Adrenal gland (tissue), 12 donors: Measurements from ENCODE around the gene FREM2. TPM values are rescaled to one million over a fixed set of nuclear protein-coding genes. Genes with fewer than 3 reads are reported as not detected.

ENCODE experiments used
- DNase-seq, 7 donors: peaks; one replicate each; pipeline ENCODE4 v3.0.0-alpha.2; 2019 to 2020
- H3K27ac ChIP-seq, 5 donors: fragments of 200-600 bp; sonication (generic) in 4 of 5; 1 replicate in 3 of 5; 2 replicates in 2 of 5; pipeline versions ENCODE4 v1.5.1 to v1.8.0; 2016 to 2020; ENCODE audit warnings: mild to moderate bottlenecking in 1 of 5
- H3K27me3 ChIP-seq: fragments of 200-600 bp; 2 replicates; pipeline ENCODE4 v1.8.0; 2021
- H3K36me3 ChIP-seq, 2 donors: fragments of 200-600 bp; replicated peaks in 1 of 2; 1 replicate in 1 of 2; 2 replicates in 1 of 2; pipeline versions ENCODE4 v1.5.1 to v1.8.0; 2018 to 2022
- H3K4me1 ChIP-seq, 2 donors: fragments of 200-600 bp; replicated peaks in 1 of 2; 1 replicate in 1 of 2; 2 replicates in 1 of 2; pipeline versions ENCODE4 v1.5.1 to v1.8.0; 2018 to 2021
- H3K4me3 ChIP-seq, 4 donors: fragments of 200-600 bp; sonication (generic) in 3 of 4; one replicate each; pipeline ENCODE4 v1.5.1; 2016 to 2018
- H3K9me3 ChIP-seq, 3 donors: fragments of 200-600 bp; sonication (generic) in 1 of 3; replicated peaks in 1 of 3; 1 replicate in 2 of 3; 2 replicates in 1 of 3; pipeline versions ENCODE4 v1.5.1 to v1.8.0; 2016 to 2021
- POLR2A ChIP-seq, 2 donors: fragments of 450-650 bp; IDR thresholded peaks; one replicate each; pipeline ENCODE4 v1.6.1; 2017; ENCODE audit warnings: antibody characterized with exemption in 2 of 2, mild to moderate bottlenecking in 2 of 2, moderate library complexity in 1 of 2
- WGBS, 4 donors: extraction: QIAGEN DNeasy Blood & Tissue Kit in 2 of 4; methylation state at CpG; one replicate each; pipeline versions ENCODE4 v1.1.5 to v1.1.7; 2013 to 2017; 5-methylcytosine and 5-hydroxymethylcytosine counted together
- intact Hi-C, 2 donors: fragments of 100-400 bp; cut with DNase I; formaldehyde crosslinking; loops; one replicate each; pipeline versions ENCODE4 v1.14.1 to v1.15.0; 2022 to 2023
- polyA plus RNA-seq, 3 donors: library from polyadenylated mRNA; stranded (reverse); fragments of 200-250 nt in 2 of 3; fragments of 350-450 nt in 1 of 3; fragmentation: Illumina TruSeq in 1 of 3; extraction: RNeasy Lipid Tissue Mini Kit (QIAGEN cat#74804) in 1 of 3; gene quantifications; one replicate each; pipeline ENCODE4 v1.2.3, GENCODE V29; 2013 to 2014
- total RNA-seq, 9 donors: library from RNA; depleted of rRNA in 4 of 9; stranded (reverse); fragments of >200 nt in 4 of 9; fragments of 120-200 nt in 1 of 9; fragmentation: NEBNext Ultra II Directional in 1 of 9; extraction: Animal tissue kit (Norgen Biotek cat#: 25700) in 1 of 9; gene quantifications; one replicate each; pipeline versions ENCODE4 v1.1.0 to v1.2.4, GENCODE V29; 2013 to 2023
- TF ChIP-seq, protein P1 (sequence below), 6 experiments: fragments of 450-650 bp in 4 of 6; fragments of 200-600 bp in 2 of 6; sonication (generic) in 1 of 6; IDR thresholded peaks; 1 replicate in 5 of 6; 2 replicates in 1 of 6; pipeline versions ENCODE4 v1.5.1 to v1.8.0; 2016 to 2021; ENCODE audit warnings: antibody characterized with exemption in 6 of 6, mild to moderate bottlenecking in 2 of 6, moderate library complexity in 1 of 6
- donor health status: healthy with polysubstance abuse.
- donor health status: Bipolar disorder and iron deficiency.
- donor health status: DM: yes; HTN: yes; CAD: no.
- donor health status: DM: no; HTN: no; CAD: no.
- donor health status: DM: no; HTN: no; CAD: no.
- donor health status: DM: yes; HTN: yes; CAD: no.

FREM2 gene
- total and polyA plus RNA-seq, 12 donors: 0.10 to 414 (median 0.58) TPM

DNA sequence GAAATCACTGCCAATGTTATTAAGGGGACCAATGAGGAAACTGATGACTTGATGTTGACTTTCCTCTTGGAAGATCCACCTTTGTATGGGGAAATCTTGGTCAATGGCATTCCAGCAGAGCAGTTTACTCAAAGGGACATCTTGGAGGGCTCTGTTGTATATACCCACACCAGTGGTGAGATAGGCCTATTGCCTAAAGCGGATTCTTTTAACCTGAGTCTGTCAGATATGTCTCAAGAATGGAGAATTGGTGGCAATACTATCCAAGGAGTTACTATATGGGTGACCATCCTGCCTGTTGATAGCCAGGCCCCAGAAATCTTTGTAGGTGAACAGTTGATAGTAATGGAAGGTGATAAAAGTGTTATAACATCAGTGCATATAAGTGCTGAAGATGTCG is 3.4 kb downstream of the FREM2 start:
- Histone ChIP-seq H3K27me3 (peaks cover 25% of the 10 kb centered on the region), H3K4me3 (no peak overlapping the region), H3K4me1 (no peaks in the 10 kb centered on the region), H3K27ac (no peak overlapping the region), H3K36me3 (no peaks in the 10 kb centered on the region), H3K9me3 (no peaks in the 10 kb centered on the region)
- no peak for DNase-seq
- WGBS, 4 donors: 92 to 99% (median 94%) methylated on average over 2 of the region's 2 CpGs
- intact Hi-C loops: no loop called here
- TF ChIP-seq, protein P1, sequence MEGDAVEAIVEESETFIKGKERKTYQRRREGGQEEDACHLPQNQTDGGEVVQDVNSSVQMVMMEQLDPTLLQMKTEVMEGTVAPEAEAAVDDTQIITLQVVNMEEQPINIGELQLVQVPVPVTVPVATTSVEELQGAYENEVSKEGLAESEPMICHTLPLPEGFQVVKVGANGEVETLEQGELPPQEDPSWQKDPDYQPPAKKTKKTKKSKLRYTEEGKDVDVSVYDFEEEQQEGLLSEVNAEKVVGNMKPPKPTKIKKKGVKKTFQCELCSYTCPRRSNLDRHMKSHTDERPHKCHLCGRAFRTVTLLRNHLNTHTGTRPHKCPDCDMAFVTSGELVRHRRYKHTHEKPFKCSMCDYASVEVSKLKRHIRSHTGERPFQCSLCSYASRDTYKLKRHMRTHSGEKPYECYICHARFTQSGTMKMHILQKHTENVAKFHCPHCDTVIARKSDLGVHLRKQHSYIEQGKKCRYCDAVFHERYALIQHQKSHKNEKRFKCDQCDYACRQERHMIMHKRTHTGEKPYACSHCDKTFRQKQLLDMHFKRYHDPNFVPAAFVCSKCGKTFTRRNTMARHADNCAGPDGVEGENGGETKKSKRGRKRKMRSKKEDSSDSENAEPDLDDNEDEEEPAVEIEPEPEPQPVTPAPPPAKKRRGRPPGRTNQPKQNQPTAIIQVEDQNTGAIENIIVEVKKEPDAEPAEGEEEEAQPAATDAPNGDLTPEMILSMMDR (IDR thresholded peaks at IDR 0.05): no peak
- no peak for TF ChIP-seq POLR2A (IDR thresholded peaks at IDR 0.05)

DNA sequence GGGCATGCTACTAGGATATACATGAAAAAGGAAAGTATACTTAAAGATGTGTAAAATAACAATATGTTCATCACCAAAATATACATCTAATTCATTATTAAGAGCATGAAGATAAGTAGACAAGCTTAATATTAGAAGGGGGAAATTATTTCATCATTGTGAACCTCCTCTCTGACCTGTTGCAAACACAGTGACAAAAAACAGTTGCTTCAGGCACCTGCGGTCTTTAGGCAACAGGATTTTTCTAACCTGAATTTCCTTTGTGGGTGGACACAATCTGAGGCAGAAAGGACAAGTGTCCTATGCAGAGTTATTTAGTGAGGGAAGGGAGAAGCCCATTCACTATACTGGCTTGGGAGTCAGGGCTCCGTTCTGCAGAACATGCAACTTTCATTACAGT is 6.3 kb downstream of the FREM2 start:
- intact Hi-C loops: no loop called here
- TF ChIP-seq, protein P1 (IDR thresholded peaks at IDR 0.05): no peak
- TF ChIP-seq POLR2A (IDR thresholded peaks at IDR 0.05): no peak
- no peak for DNase-seq

DNA sequence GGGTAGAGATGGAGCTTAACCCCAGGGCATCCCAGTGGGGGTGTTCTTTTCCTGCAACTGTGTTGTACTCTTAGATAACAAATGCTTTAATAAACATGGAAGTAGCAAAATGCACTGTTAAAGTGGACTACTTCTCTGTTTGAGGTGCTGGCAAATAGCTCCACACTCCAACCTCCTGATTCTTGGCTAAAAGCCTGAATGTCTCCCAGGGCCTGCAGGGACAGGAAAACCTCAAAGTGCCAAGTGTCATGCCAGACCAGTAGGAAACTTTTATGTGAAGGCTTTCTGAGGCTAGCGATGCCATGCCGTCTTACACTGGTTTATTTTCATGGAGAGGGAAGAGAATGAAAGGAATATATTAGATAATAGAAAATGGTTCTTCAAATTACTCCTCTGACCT is 6.8 kb downstream of the FREM2 start:
- no peak overlapping the region for H3K4me3 ChIP-seq
- 38 to 54% (median 51%) methylated on average over 2 of the region's 2 CpGs for WGBS, 4 donors

More for the DNA sequence above, 6.3 kb downstream of the FREM2 start:
- H3K36me3 ChIP-seq: no peaks in the 10 kb centered on the region
- no peaks in the 10 kb centered on the region for H3K9me3 ChIP-seq
- H3K4me3 ChIP-seq: no peak overlapping the region
- 80 to 92% (median 88%) methylated on average over 2 of the region's 2 CpGs for WGBS, 4 donors
- no peaks in the 10 kb centered on the region for H3K4me1 ChIP-seq
- no peaks in the 10 kb centered on the region for H3K27me3 ChIP-seq
- H3K27ac ChIP-seq: no peak overlapping the region

GRCh38 chr13:38697197-38697596 is 10.3 kb downstream of the FREM2 start:
- Histone ChIP-seq H3K36me3 (no peaks in the 10 kb centered on the region), H3K4me1 (no peaks in the 10 kb centered on the region), H3K9me3 (no peaks in the 10 kb centered on the region), H3K27ac (no peak overlapping the region), H3K27me3 (no peaks in the 10 kb centered on the region), H3K4me3 (no peak overlapping the region)
- DNase-seq: no peak
- intact Hi-C loops: no loop called here
- TF ChIP-seq, protein P1 (IDR thresholded peaks at IDR 0.05): no peak
- 89 to 92% (median 90%) methylated on average over 1 of the region's 1 CpG for WGBS, 4 donors

More for the DNA sequence above, 6.8 kb downstream of the FREM2 start:
- no peak for TF ChIP-seq POLR2A (IDR thresholded peaks at IDR 0.05)
- TF ChIP-seq, protein P1 (IDR thresholded peaks at IDR 0.05): no peak
- intact Hi-C loops: no loop called here
- no peaks in the 10 kb centered on the region for H3K9me3 ChIP-seq
- no peaks in the 10 kb centered on the region for H3K4me1 ChIP-seq
- no peaks in the 10 kb centered on the region for H3K27me3 ChIP-seq
- DNase-seq: no peak
- no peak overlapping the region for H3K27ac ChIP-seq
- H3K36me3 ChIP-seq: no peaks in the 10 kb centered on the region
